Activated CD4-positive, alpha-beta T cell treated with anti-CD3 and anti-CD28 coated beads for 36 hours (primary cell): ENCODE measurements around the gene ECE1. TPM values are rescaled to one million over a fixed set of nuclear protein-coding genes. Genes with fewer than 3 reads are reported as not detected.

ENCODE experiments used
- ATAC-seq: fragments of 200-7000 bp; cut with Tn5 transposase; one replicate; pipeline ENCODE4 v1.10.0; 2021; ENCODE audit warnings: mild to moderate bottlenecking, moderate library complexity
- CTCF ChIA-PET: fragments of 350-600 bp; sonication (Branson Sonifier 250); formaldehyde crosslinking; loops from one replicate; lab custom pipeline; 2021; ENCODE audit warnings: antibody characterized with exemption; lab: Charles Lee
- POLR2A ChIA-PET: fragments of 350-600 bp; sonication (Branson Sonifier 250); formaldehyde crosslinking; loops from one replicate; lab custom pipeline; 2021; ENCODE audit warnings: antibody characterized with exemption, inconsistent platforms; lab: Charles Lee
- DNase-seq: peaks from one replicate; pipeline ENCODE4 v3.0.0-alpha.2; 2020
- H3K27ac Mint-ChIP-seq: one replicate; pipeline ENCODE4 v1.8.0; 2021; ENCODE audit warnings: mixed read lengths
- H3K27me3 Mint-ChIP-seq: one replicate; pipeline ENCODE4 v1.8.0; 2021; ENCODE audit warnings: mixed read lengths
- H3K36me3 Mint-ChIP-seq: one replicate; pipeline ENCODE4 v1.8.0; 2021; ENCODE audit warnings: low read depth, mixed read lengths
- H3K4me1 Mint-ChIP-seq: one replicate; pipeline ENCODE4 v1.8.0; 2021; ENCODE audit warnings: mixed read lengths
- H3K4me3 Mint-ChIP-seq: one replicate; pipeline ENCODE4 v1.8.0; 2021; ENCODE audit warnings: mild to moderate bottlenecking, moderate library complexity, mixed read lengths
- H3K9me3 Mint-ChIP-seq: one replicate; pipeline ENCODE4 v1.8.0; 2021; ENCODE audit warnings: low read depth, mixed read lengths
- intact Hi-C, 2 experiments: fragments of 100-400 bp; cut with DNase I in 1 of 2; cut with micrococcal nuclease in 1 of 2; formaldehyde crosslinking; loops; one replicate each; pipeline versions ENCODE4 v1.14.2 to v1.15.1; 2022 to 2024; cut with DNase I, micrococcal nuclease
- total RNA-seq, 2 experiments: library from RNA; stranded (reverse); gene quantifications; one replicate each; pipeline ENCODE4 v1.2.3, GENCODE V29; 2021

ECE1 gene
- total RNA-seq, 2 experiments from 2014 or later, result 130 to 162 TPM

GRCh38 chr1:21258331-21259134 lies 31.7 kb downstream of the ECE1 start:
- ChIA-PET CTCF (interaction anchor here (0.5 to 4.9 kb wide), 8 partner anchors 13 to 112 kb away, joined by 3 to 77 read pairs (median 4); no protein-coding TSS in a partner anchor), POLR2A (interaction anchor here (0.5 to 1.0 kb wide), 2 partner anchors 30 to 35 kb away, joined by 3 to 4 read pairs; no protein-coding TSS in a partner anchor)
- Mint-ChIP-seq H3K36me3 (peaks cover 58% of the 10 kb centered on the region), H3K27me3 (no peaks in the 10 kb centered on the region), H3K27ac (peak overlapping the region; percentile 88), H3K9me3 (no peaks in the 10 kb centered on the region), H3K4me1 (peaks cover 64% of the 10 kb centered on the region), H3K4me3 (peak overlapping the region; percentile 31)
- intact Hi-C loops, result loop anchor here (5.0 to 10.0 kb wide), 3 partner anchors 34 to 396 kb away; partner anchors contain the start of gene ECE1 (in 1 of the 2)
- ATAC-seq (peak; percentile 73), DNase-seq (peak; percentile 65)

DNA sequence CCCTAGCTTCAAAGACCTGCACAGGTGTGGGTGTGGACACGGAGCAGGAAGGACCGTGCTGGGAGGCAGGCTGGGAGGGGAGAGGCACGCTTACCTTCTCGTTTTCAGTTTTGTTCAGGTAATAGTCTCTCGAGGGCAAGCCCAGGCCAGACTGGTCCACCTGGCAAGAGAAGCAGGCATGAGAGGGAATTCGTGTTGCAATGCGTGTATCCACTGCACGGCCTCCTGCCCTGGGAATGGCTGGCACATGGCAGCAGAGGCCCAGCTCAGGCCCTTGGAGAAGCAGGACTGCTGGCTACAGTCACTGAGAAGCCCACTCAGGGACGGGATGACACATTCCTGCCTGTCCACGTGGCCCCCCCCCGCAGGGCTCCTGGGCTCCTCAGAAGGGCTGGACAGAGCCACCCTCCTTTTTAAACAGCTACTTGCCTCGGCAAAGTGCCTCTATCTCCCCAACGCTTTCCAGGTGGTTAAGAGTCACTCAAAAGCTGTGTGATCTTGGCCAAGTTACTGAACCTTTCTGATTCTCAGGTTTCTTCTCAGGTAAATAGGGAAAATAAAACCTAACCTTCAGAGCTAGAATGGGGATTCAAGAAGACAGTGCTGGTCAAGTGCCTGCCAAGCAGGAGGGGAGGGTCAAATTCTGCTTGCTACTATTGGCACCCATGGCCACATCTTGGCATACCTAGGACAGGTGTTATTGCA lies 32.7 kb downstream of the ECE1 start:
- H3K9me3 Mint-ChIP-seq, result no peaks in the 10 kb centered on the region
- ATAC-seq (no peak), DNase-seq (no peak)
- H3K4me1 Mint-ChIP-seq, result peaks cover 61% of the 10 kb centered on the region
- ChIA-PET CTCF (interaction anchor here (0.8 to 4.9 kb wide), 6 partner anchors 14 to 795 kb away, joined by 3 to 77 read pairs (median 6); partner anchors contain the start of gene CDC42), POLR2A (interaction anchor here (0.5 kb wide), 1 partner anchor 29 kb away, joined by 4 read pairs; no protein-coding TSS in a partner anchor)
- H3K4me3 Mint-ChIP-seq, result no peak overlapping the region
- H3K36me3 Mint-ChIP-seq, result peaks cover 54% of the 10 kb centered on the region
- no peaks in the 10 kb centered on the region for H3K27me3 Mint-ChIP-seq
- intact Hi-C loops, result loop anchor here (5.0 to 10.0 kb wide), 3 partner anchors 35 to 397 kb away; partner anchors contain the start of gene ECE1 (in 1 of the 2)
- H3K27ac Mint-ChIP-seq, result peak overlapping the region; percentile 88

DNA sequence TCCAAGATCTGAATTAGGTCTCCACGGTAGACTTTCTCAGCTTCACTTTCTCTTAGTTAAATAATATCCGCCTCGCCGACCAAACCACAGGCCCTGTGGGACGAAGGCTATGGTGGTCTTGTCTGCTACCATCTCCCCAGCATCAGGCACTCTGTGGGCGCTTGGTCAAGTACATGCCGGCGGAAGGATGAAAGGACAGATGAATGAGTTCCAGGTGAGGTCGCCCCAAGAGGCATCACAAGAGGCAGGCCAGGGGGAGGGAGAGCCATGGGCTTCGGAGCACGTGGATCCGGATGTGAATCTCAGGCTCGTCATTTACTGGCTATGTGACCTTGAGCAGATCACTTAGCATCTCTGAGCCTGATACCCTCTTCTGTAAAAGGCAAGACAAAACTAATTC lies 33.5 kb downstream of the ECE1 start:
- ChIA-PET POLR2A (no interaction called here), CTCF (interaction anchor here (0.8 to 4.9 kb wide), 3 partner anchors 15 to 796 kb away, joined by 6 to 77 read pairs (median 11); partner anchors contain the start of gene CDC42)
- Mint-ChIP-seq H3K4me3 (no peak overlapping the region), H3K36me3 (peaks cover 55% of the 10 kb centered on the region), H3K9me3 (no peaks in the 10 kb centered on the region), H3K27me3 (no peaks in the 10 kb centered on the region), H3K4me1 (peaks cover 61% of the 10 kb centered on the region), H3K27ac (peak overlapping the region; percentile 88)
- intact Hi-C loops, result loop anchor here (5.0 to 10.0 kb wide), 3 partner anchors 36 to 398 kb away; partner anchors contain the start of gene ECE1 (in 1 of the 2)
- DNase-seq, result no peak
- ATAC-seq, result no peak

GRCh38 chr1:21255943-21256320 lies 34.3 kb downstream of the ECE1 start:
- H3K4me1 Mint-ChIP-seq, result peaks cover 54% of the 10 kb centered on the region
- H3K27me3 Mint-ChIP-seq, result no peaks in the 10 kb centered on the region
- peak overlapping the region; percentile 84 for H3K27ac Mint-ChIP-seq
- POLR2A ChIA-PET, result no interaction called here
- intact Hi-C loops, result loop anchor here (1.0 to 10.0 kb wide), 6 partner anchors 36 to 399 kb away; partner anchors contain the start of gene ECE1 (in 1 of the 2)
- H3K4me3 Mint-ChIP-seq, result no peak overlapping the region
- CTCF ChIA-PET, result interaction anchor here (0.6 to 4.9 kb wide), 12 partner anchors 16 to 119 kb away, joined by 3 to 77 read pairs (median 4); no protein-coding TSS in a partner anchor
- no peak for DNase-seq
- H3K36me3 Mint-ChIP-seq, result peaks cover 53% of the 10 kb centered on the region
- H3K9me3 Mint-ChIP-seq, result no peaks in the 10 kb centered on the region
- ATAC-seq, result no peak

DNA sequence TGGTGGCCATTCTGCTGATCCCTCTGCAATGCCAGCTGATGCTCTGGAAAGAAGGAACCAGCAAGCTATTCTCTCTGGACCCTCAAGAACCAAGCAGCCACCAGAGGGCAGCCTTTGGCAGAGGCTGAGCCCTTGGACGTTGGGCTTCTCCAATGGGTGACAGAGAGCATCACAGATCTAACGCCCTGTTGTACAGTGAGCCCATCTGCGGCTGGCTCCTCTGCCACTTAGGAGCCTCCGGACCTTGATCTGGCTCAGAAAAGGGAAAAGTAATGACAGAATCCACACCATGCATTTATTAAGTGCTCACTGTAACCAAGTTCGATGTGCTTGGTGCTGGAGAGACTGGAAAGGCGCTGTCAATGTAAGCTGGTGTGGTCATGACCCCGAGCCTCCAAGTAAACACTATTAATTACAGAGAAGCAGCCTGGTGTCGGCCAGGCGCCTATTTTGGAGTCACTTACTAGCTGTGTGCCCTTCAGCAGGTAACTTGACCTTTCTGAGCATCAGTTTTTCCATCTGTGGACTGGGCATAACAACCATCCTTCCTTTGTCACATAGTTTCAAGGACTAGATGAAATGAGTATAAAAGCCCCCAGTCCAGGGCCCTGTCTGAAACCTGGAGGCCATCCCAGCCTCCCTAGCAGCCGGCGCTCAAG lies 34.9 kb downstream of the ECE1 start:
- peaks cover 53% of the 10 kb centered on the region for H3K36me3 Mint-ChIP-seq
- ChIA-PET POLR2A (no interaction called here), CTCF (interaction anchor here (0.6 to 4.9 kb wide), 22 partner anchors 10 to 159 kb away, joined by 3 to 77 read pairs (median 4); no protein-coding TSS in a partner anchor)
- DNase-seq (peak; percentile 90), ATAC-seq (peak; percentile 64)
- no peaks in the 10 kb centered on the region for H3K9me3 Mint-ChIP-seq
- intact Hi-C loops, result loop anchor here (1.0 to 10.0 kb wide), 6 partner anchors 37 to 399 kb away; partner anchors contain the start of gene ECE1 (in 1 of the 2)
- no peak overlapping the region for H3K4me3 Mint-ChIP-seq
- no peaks in the 10 kb centered on the region for H3K27me3 Mint-ChIP-seq
- peaks cover 48% of the 10 kb centered on the region for H3K4me1 Mint-ChIP-seq
- peak overlapping the region; percentile 84 for H3K27ac Mint-ChIP-seq

- CTCF ChIA-PET, result interaction anchor here (0.6 to 4.9 kb wide), 20 partner anchors 9 to 234 kb away, joined by 3 to 77 read pairs (median 4); no protein-coding TSS in a partner anchor
- Mint-ChIP-seq H3K27ac (no peak overlapping the region), H3K4me1 (peaks cover 39% of the 10 kb centered on the region), H3K36me3 (peaks cover 49% of the 10 kb centered on the region), H3K4me3 (no peak overlapping the region), H3K9me3 (no peaks in the 10 kb centered on the region), H3K27me3 (no peaks in the 10 kb centered on the region)
- ATAC-seq (no peak), DNase-seq (no peak)
- POLR2A ChIA-PET, result no interaction called here
- intact Hi-C loops, result loop anchor here in 1 of 2 experiments (10.0 kb wide), 1 partner anchor 400 kb away; no protein-coding TSS in a partner anchor
Observed at GRCh38 chr1:21254335-21254951, 35.8 kb downstream of the ECE1 start.

GRCh38 chr1:21251773-21252471 lies 38.3 kb downstream of the ECE1 start:
- Mint-ChIP-seq H3K4me3 (no peak overlapping the region), H3K36me3 (peaks cover 47% of the 10 kb centered on the region), H3K27me3 (no peaks in the 10 kb centered on the region), H3K4me1 (peaks cover 18% of the 10 kb centered on the region), H3K27ac (peak overlapping the region; percentile 80), H3K9me3 (no peaks in the 10 kb centered on the region)
- DNase-seq, result peak; percentile 61
- peak; percentile 74 for ATAC-seq
- CTCF ChIA-PET, result interaction anchor here (0.6 to 1.8 kb wide), 7 partner anchors 10 to 118 kb away, joined by 3 to 12 read pairs (median 7); no protein-coding TSS in a partner anchor
- intact Hi-C loops, result loop anchor here in 1 of 2 experiments (1.0 to 10.0 kb wide), 2 partner anchors 41 to 403 kb away; no protein-coding TSS in a partner anchor
- POLR2A ChIA-PET, result interaction anchor here (0.9 to 1.1 kb wide), 2 partner anchors 10 to 43 kb away, joined by 3 read pairs; no protein-coding TSS in a partner anchor

- ChIA-PET CTCF (interaction anchor here (0.6 to 1.3 kb wide), 4 partner anchors 20 to 84 kb away, joined by 3 to 4 read pairs (median 4); no protein-coding TSS in a partner anchor), POLR2A (no interaction called here)
- no peaks in the 10 kb centered on the region for H3K27me3 Mint-ChIP-seq
- no peak for DNase-seq
- H3K36me3 Mint-ChIP-seq, result peaks cover 50% of the 10 kb centered on the region
- H3K27ac Mint-ChIP-seq, result no peak overlapping the region
- intact Hi-C loops, result loop anchor here in 1 of 2 experiments (10.0 kb wide), 1 partner anchor 405 kb away; no protein-coding TSS in a partner anchor
- no peak overlapping the region for H3K4me3 Mint-ChIP-seq
- ATAC-seq, result no peak
- peaks cover 11% of the 10 kb centered on the region for H3K4me1 Mint-ChIP-seq
- H3K9me3 Mint-ChIP-seq, result no peaks in the 10 kb centered on the region
Observed at GRCh38 chr1:21249940-21250493, 40.2 kb downstream of the ECE1 start.

- POLR2A ChIA-PET, result no interaction called here
- DNase-seq (no peak), ATAC-seq (no peak)
- H3K4me3 Mint-ChIP-seq, result no peak overlapping the region
- peaks cover 11% of the 10 kb centered on the region for H3K4me1 Mint-ChIP-seq
- H3K27ac Mint-ChIP-seq, result no peak overlapping the region
- peaks cover 57% of the 10 kb centered on the region for H3K36me3 Mint-ChIP-seq
- no peaks in the 10 kb centered on the region for H3K27me3 Mint-ChIP-seq
- intact Hi-C loops, result no loop called here
- H3K9me3 Mint-ChIP-seq, result no peaks in the 10 kb centered on the region
- CTCF ChIA-PET, result interaction anchor here (1.2 to 2.3 kb wide), 4 partner anchors 15 to 86 kb away, joined by 3 to 11 read pairs (median 7); no protein-coding TSS in a partner anchor
Observed at GRCh38 chr1:21247892-21248715, 42.2 kb downstream of the ECE1 start.
